Spinal cord (tissue), 10 donors: ENCODE measurements around the gene ARSG. TPM values are rescaled to one million over a fixed set of nuclear protein-coding genes. Genes with fewer than 3 reads are reported as not detected.

Experiments used
- DNase-seq, 6 donors: peaks; one replicate each; pipeline versions ENCODE4 v3.0.0 to v3.0.0-alpha.2; 2013 to 2015; ENCODE audit warnings: low spot score in 6 of 6, low read depth in 4 of 6
- H3K27ac ChIP-seq: one replicate; pipeline ENCODE4 v1.5.1; 2013; ENCODE audit warnings: low read depth, low read length, control low read depth
- H3K27me3 ChIP-seq: one replicate; pipeline ENCODE4 v1.6.1; 2013; ENCODE audit warnings: low read length; ENCODE audit not compliant: control insufficient read depth, insufficient read depth
- H3K36me3 ChIP-seq: one replicate; pipeline ENCODE4 v1.6.1; 2013; ENCODE audit warnings: low read length; ENCODE audit not compliant: control insufficient read depth, insufficient read depth
- H3K4me1 ChIP-seq: one replicate; pipeline ENCODE4 v1.6.1; 2013; ENCODE audit warnings: low read length; ENCODE audit not compliant: control insufficient read depth, insufficient read depth
- H3K4me3 ChIP-seq: one replicate; pipeline ENCODE4 v1.5.1; 2013; ENCODE audit warnings: low read depth, low read length, control low read depth
- H3K9me3 ChIP-seq: one replicate; pipeline ENCODE4 v1.6.1; 2013; ENCODE audit warnings: low read length; ENCODE audit not compliant: control insufficient read depth, insufficient read depth
- WGBS: methylation state at CpG from one replicate; pipeline ENCODE4 v1.1.5; 2013; ENCODE audit warnings: missing lambda C conversion rate; ENCODE audit not compliant: insufficient coverage; 5-methylcytosine and 5-hydroxymethylcytosine counted together
- polyA plus RNA-seq, 2 donors: library from polyadenylated mRNA; unstranded; fragments of 120-200 nt; gene quantifications; one replicate each; pipeline ENCODE4 v1.2.1, GENCODE V29; 2013; ENCODE audit not compliant: insufficient read length in 2 of 2
- total RNA-seq, 2 donors: library from RNA; depleted of rRNA in 1 of 2; stranded (reverse); fragments of 120-200 nt in 1 of 2; fragments of >200 nt in 1 of 2; gene quantifications; one replicate each; pipeline versions ENCODE4 v1.2.3 to v1.2.4, GENCODE V29; 2013 to 2014
- donor health status: healthy.

Gene ARSG
- total and polyA plus RNA-seq, 4 donors, result 8.2 to 18.8 (median 9.9) TPM

DNA sequence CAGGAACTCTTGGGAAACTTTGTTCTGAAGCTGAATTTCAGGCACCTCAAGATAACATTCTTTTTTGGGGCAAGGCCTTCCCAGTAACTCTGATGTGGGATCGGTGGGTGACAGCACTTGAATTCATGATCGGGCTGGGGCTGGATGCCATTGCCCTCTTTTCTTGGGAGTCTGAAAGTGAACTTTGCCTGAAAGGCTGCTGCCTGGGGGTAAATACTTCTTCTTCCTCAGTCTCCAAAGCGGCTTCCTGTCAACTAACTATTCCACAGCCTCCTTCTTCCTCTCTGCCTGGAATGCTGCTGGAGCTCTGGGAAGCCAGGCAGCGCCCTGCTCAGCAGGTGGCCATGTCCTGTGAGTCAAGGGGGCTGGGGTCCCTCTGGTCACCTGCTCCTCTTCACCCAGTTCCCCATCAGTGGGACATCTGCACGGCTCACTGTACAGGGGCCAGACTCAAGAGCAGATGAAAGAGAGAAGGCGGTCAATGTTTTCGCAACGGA lies 86.5 kb downstream of the ARSG start:
- H3K4me3 ChIP-seq, result no peak overlapping the region
- H3K36me3 ChIP-seq, result no peaks in the 10 kb centered on the region
- no peaks in the 10 kb centered on the region for H3K27me3 ChIP-seq
- peak overlapping the region; percentile 89 for H3K27ac ChIP-seq
- WGBS, result 44% methylated on average over 4 of the region's 8 CpGs
- H3K9me3 ChIP-seq, result no peaks in the 10 kb centered on the region
- peaks cover 9% of the 10 kb centered on the region for H3K4me1 ChIP-seq
- DNase-seq, result no peak

DNA sequence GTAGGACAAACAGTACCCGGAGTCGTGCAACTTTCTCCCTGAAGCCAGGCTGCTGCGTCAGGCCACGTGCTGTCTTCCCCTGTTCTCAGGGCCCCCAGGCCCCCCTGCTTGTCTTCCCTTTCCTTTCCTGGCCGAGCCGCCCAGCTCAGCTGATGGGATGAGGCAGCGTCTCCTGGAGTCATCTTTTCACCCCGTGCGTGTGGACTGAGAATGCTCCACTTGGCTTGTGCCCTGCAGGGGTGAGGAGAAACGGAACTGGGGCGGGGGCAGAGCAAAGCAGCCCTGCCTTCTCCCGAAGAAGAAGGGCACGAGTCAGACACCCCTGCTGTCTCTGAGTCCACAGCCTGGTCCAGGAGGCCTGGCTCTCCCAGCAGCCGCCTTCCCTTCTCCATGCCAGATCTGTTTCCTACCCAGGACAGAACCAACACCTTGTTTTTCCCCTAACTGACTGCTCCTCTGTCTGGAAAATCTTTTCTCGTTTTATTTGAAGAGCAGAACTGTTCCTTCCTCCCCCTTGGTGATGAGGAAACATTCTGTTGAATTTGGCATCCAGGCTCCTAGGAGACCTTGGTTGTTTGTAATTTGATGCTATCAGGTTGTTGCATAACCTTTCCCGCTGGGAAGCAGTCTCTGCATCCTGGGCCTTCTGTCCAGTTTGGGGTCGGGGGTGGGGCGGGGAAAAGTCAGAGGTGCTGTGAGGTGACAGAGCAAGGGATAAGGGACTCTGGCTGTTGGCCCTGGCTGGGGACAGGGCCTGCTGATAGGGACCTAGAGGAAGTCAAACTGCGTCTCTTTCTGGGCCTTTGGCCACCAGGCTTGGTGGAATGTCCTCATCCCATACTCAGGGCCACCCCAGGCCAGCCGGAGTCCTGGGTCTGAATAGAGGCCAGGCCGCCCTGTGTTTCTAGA lies 87.2 kb downstream of the ARSG start:
- Histone ChIP-seq H3K27me3 (no peaks in the 10 kb centered on the region), H3K4me3 (no peak overlapping the region), H3K4me1 (peaks cover 13% of the 10 kb centered on the region), H3K36me3 (no peaks in the 10 kb centered on the region), H3K27ac (peak overlapping the region; percentile 89), H3K9me3 (no peaks in the 10 kb centered on the region)
- 25% methylated on average over 15 of the region's 21 CpGs for WGBS
- DNase-seq, result peak in 2 of 6 donors; percentile 9 to 87

DNA sequence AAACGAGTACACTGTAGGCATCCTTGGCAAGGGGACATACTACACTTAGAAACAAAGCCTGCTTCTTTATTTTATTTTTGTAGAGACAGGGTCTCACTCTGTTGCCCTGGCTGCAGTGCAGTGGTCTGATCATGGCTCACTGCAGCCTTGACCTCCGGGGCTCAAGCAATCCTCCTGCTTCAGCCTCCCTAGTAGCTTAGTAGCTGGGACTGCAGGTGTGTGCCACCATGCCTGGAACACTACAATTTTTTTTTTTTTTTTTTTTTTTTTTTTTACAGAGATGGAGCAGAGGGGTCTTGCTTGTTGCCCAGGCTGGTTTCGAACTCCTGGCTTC lies 87.8 kb downstream of the ARSG start:
- Histone ChIP-seq H3K9me3 (no peaks in the 10 kb centered on the region), H3K27me3 (no peaks in the 10 kb centered on the region), H3K36me3 (no peaks in the 10 kb centered on the region), H3K4me3 (no peak overlapping the region), H3K4me1 (peaks cover 13% of the 10 kb centered on the region), H3K27ac (peak overlapping the region; percentile 89)
- no peak for DNase-seq
- WGBS, result 100% methylated on average over 1 of the region's 3 CpGs

DNA sequence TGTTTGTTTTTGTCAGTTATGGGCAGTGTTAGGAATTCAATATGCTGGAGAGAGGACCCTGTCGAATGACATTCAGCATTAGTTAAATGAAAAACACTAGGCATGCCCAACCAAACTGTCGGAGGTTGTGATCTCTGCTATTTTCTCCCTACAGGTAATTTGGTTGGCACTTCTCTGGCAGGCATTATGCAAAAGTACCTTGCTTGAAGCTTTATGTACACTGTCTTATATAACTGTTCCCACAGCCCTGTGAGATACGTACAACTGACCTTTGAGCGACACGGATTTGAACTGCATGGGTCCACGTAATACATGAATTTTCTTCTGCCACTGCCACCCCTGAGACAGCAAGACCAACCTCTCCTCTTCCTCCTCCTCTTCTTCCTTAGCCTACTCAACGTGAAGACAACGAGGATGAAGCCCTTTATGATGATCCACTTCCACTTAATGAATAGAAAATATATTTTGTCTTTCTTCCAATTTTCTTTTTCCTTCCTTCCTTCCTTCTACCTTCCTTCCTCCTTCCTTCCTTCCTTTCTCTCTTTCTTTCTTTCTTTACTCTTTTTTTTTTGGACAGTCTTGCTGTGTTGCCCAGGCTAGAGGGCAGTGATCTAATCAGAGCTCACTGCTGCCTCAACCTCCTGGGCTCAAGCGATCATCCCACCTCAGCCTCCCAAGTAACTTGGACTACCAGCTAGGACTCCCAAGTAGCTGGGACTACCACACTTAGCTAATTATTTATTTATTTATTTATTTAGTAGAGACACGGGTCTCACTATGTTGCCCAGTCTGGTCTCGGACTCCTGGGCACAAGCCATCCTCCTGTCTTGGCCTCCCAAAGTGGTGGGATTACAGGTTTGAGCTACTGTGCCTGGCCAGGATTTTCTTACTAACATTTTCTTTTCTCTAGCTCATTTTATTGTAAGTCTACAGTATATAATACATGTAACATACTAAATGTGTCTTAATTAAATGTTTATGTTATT lies 88.7 kb downstream of the ARSG start:
- Histone ChIP-seq H3K4me1 (peaks cover 13% of the 10 kb centered on the region), H3K27ac (peak overlapping the region; percentile 89), H3K4me3 (no peak overlapping the region), H3K9me3 (no peaks in the 10 kb centered on the region), H3K36me3 (no peaks in the 10 kb centered on the region), H3K27me3 (no peaks in the 10 kb centered on the region)
- WGBS, result 94% methylated on average over 5 of the region's 11 CpGs
- DNase-seq, result no peak

DNA sequence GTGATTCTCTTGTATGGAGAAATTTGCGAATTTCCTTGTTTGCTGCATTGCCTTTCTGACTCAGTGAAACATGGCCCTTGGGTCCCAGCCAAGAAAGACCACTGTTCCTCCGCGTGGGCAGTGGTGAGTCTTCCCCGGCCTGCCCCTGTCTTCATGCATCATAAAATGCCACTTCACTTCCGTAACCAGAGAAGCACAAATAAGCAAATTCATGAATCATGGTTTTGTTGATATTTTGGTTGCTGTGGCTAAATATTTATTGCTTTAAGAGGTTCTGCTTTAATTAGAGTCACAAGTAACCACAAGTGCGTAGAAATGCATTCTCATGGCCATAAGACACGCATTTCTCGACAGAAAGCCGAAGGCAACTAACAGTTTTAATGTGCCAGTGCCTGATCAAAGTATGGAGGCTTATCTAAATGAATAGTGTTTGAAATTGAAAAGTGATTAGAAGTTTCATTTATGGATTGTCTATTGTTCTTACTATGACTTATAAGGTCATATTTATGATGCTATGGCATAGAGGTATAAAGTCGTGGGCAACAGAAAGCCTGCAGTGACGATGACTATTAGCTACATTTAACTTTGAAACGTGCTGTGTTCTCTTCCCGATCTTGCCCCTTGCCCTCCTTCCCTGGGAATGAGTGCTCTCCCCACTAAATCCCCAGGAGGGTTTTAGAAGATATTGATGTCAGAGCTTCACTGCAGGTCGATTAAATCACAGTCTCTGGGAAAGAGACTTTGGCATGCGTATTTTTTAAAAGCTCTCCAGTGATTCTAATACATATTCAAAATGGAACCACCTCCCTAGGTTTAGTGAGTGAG lies 90.0 kb downstream of the ARSG start:
- H3K27ac ChIP-seq, result no peak overlapping the region
- 86% methylated on average over 4 of the region's 15 CpGs for WGBS
- H3K4me1 ChIP-seq, result peaks cover 14% of the 10 kb centered on the region
- DNase-seq, result peak in 1 of 6 donors; percentile 4
- no peaks in the 10 kb centered on the region for H3K27me3 ChIP-seq
- H3K36me3 ChIP-seq, result no peaks in the 10 kb centered on the region
- no peaks in the 10 kb centered on the region for H3K9me3 ChIP-seq
- no peak overlapping the region for H3K4me3 ChIP-seq

DNA sequence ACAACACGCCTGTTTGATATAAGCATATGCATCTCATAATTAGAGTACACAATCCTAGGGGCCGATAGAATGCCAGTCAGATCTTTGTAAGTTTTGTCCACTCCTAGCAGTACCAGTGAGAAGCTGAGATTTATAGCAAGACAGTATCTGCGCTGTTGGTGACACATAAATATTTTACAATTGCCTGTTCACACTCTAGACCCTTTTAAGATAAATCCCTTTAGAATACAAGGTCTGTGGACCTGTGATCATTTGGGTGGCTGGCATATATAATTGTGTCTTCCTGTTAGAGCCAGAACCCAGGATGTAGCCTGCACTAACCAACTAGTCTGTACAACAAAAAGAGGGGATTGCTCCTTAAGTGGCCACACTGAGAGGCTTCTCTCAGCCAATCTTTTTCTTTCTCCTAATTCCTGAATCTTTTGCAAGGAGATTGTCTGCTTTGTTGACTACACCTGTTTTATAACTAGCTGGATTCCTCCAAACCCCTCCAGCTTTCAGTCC lies 91.3 kb downstream of the ARSG start:
- Histone ChIP-seq H3K9me3 (no peaks in the 10 kb centered on the region), H3K27ac (peak overlapping the region; percentile 78), H3K4me1 (peaks cover 19% of the 10 kb centered on the region), H3K4me3 (no peak overlapping the region), H3K27me3 (no peaks in the 10 kb centered on the region), H3K36me3 (no peaks in the 10 kb centered on the region)
- DNase-seq, result no peak
- WGBS, result no CpG with 5 or more reads among the region's 3 CpGs

DNA sequence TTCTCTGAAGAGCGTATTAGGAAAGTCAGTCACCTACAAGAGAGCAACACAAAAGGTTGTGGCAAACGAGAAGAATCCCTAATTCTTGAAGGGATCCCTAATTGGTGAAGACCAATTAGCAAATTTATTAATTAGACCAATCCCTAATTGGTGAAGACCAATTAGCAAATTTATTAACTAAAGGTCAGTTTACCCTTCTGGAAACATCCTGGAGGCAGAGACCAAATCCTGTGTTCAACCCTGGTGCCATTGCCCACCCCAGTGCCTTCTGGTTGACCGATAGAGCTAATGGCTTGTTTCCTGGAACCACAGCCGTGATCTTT lies 91.8 kb downstream of the ARSG start:
- Histone ChIP-seq H3K27me3 (no peaks in the 10 kb centered on the region), H3K36me3 (no peaks in the 10 kb centered on the region), H3K4me1 (peaks cover 16% of the 10 kb centered on the region), H3K27ac (peak overlapping the region; percentile 78), H3K4me3 (no peak overlapping the region), H3K9me3 (no peaks in the 10 kb centered on the region)
- no peak for DNase-seq
- 82% methylated on average over 1 of the region's 4 CpGs for WGBS

DNA sequence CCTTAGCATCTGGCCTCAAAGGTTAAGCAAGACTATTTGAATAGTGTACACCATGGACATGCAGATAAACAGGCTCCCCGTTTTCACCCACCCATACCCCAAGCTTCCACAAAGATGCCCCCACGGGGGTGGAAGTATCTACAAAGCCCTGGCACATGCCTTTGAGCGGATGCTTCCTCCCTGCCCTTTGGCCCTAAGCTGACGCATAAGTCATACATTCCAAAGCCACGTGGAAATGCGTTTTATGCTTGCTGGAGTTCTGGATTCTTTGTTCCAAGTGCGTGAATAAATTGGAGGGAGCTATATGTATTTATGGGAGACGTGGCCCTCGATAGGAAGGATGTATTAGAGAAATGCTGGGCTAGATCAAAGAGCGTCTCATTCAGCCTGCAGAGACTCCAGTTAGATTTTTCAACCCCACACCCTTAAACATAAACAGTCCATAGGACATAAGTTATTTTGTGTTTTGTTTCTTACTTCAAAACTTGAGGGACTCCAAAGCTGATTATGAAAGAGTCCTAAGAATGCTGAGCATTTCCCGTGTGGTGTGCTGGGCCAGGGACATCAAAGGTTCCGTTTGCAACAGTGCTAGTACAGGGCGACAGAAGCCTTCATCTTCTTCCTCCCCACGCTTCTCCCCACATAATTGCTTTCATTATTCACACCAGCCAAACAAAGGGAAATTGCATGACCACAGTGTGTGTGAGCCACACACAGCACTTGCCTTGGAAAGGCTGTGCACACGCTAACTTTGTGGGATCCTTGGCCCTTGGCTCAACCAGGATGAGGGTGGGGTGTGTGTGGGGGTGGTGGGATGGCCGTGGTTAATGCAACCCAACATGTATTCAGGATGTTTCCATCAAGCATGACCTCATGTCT lies 92.4 kb downstream of the ARSG start:
- Histone ChIP-seq H3K4me1 (peaks cover 10% of the 10 kb centered on the region), H3K27me3 (no peaks in the 10 kb centered on the region), H3K9me3 (no peaks in the 10 kb centered on the region), H3K4me3 (no peak overlapping the region), H3K36me3 (no peaks in the 10 kb centered on the region), H3K27ac (peak overlapping the region; percentile 78)
- 66% methylated on average over 9 of the region's 16 CpGs for WGBS
- DNase-seq, result peak in 1 of 6 donors; percentile 24
